Neural progenitor cell (in vitro differentiated cells): Measurements from ENCODE around the gene UPK3A. TPM values are rescaled to one million over a fixed set of nuclear protein-coding genes. Genes with fewer than 3 reads are reported as not detected.

ENCODE experiments used
- DNase-seq: peaks from one replicate; pipeline ENCODE4 v3.0.0-alpha.2; 2016; ENCODE audit warnings: low spot score
- H2AFZ ChIP-seq: fragments of 200-600 bp; sonication (generic); replicated peaks from 2 replicates; pipeline ENCODE4 v1.6.1; 2016; ENCODE audit warnings: antibody characterized with exemption
- H3F3A ChIP-seq: fragments of 200-600 bp; sonication (generic); 2 replicates; pipeline ENCODE4 v1.6.1; 2016; ENCODE audit warnings: antibody characterized with exemption, low read depth
- H3K27ac ChIP-seq: fragments of 200-600 bp; sonication (generic); 2 replicates; pipeline ENCODE4 v1.5.1; 2016; ENCODE audit warnings: mild to moderate bottlenecking
- H3K27me3 ChIP-seq: fragments of 200-600 bp; sonication (generic); 2 replicates; pipeline ENCODE4 v1.6.1; 2016; ENCODE audit warnings: mild to moderate bottlenecking, moderate library complexity
- H3K36me3 ChIP-seq: fragments of 200-600 bp; sonication (generic); 2 replicates; pipeline ENCODE4 v1.5.1; 2016
- H3K4me1 ChIP-seq: fragments of 200-600 bp; sonication (generic); 2 replicates; pipeline ENCODE4 v1.6.1; 2016; ENCODE audit warnings: mixed run types
- H3K4me2 ChIP-seq: fragments of 200-600 bp; sonication (generic); 2 replicates; pipeline ENCODE4 v1.6.1; 2016
- H3K4me3 ChIP-seq: fragments of 200-600 bp; sonication (generic); 2 replicates; pipeline ENCODE4 v1.5.1; 2016
- H3K79me2 ChIP-seq: fragments of 200-600 bp; sonication (generic); 2 replicates; pipeline ENCODE4 v1.6.1; 2016; ENCODE audit warnings: low read depth
- H3K9ac ChIP-seq: fragments of 200-600 bp; sonication (generic); 2 replicates; pipeline ENCODE4 v1.6.1; 2016
- H3K9me3 ChIP-seq: fragments of 200-600 bp; sonication (generic); 2 replicates; pipeline ENCODE4 v1.5.1; 2016; ENCODE audit warnings: low read depth
- H4K20me1 ChIP-seq: fragments of 200-600 bp; sonication (generic); 2 replicates; pipeline ENCODE4 v1.6.1; 2016; ENCODE audit warnings: low read depth
- H3K27ac Mint-ChIP-seq: 3 replicates; pipeline ENCODE4 v1.8.0; 2021; ENCODE audit warnings: mixed read lengths
- H3K27me3 Mint-ChIP-seq: 2 replicates; pipeline ENCODE4 v1.8.0; 2022; ENCODE audit warnings: low read depth, mild to moderate bottlenecking, inconsistent platforms, moderate library complexity, mixed read lengths; ENCODE audit not compliant: insufficient read depth
- H3K36me3 Mint-ChIP-seq: 3 replicates; pipeline ENCODE4 v1.8.0; 2021; ENCODE audit warnings: mixed read lengths
- H3K4me1 Mint-ChIP-seq: 3 replicates; pipeline ENCODE4 v1.8.0; 2021; ENCODE audit warnings: mixed read lengths
- H3K4me3 Mint-ChIP-seq: 3 replicates; pipeline ENCODE4 v1.8.0; 2021; ENCODE audit warnings: mild to moderate bottlenecking, moderate library complexity, mixed read lengths
- H3K9me3 Mint-ChIP-seq: 3 replicates; pipeline ENCODE4 v1.8.0; 2020; ENCODE audit warnings: mixed read lengths
- CTCF ChIP-seq: fragments of 200-600 bp; sonication (generic); IDR thresholded peaks from 2 replicates; pipeline ENCODE4 v1.5.1; 2017; ENCODE audit warnings: antibody characterized with exemption, mild to moderate bottlenecking
- EZH2 ChIP-seq: fragments of 200-600 bp; sonication (generic); IDR thresholded peaks from 2 replicates; pipeline ENCODE4 v1.6.1; 2017; ENCODE audit warnings: antibody characterized with exemption, mild to moderate bottlenecking, moderate library complexity
- EZH2phosphoT487 ChIP-seq: fragments of 200-600 bp; sonication (generic); IDR thresholded peaks from 2 replicates; pipeline ENCODE4 v1.6.1; 2017; ENCODE audit warnings: antibody characterized with exemption
- total RNA-seq: library from RNA; depleted of rRNA; stranded (reverse); fragments of >200 nt; gene quantifications from 2 replicates; pipeline ENCODE4 v1.2.3, GENCODE V29; 2015; ENCODE audit warnings: low replicate concordance

UPK3A gene
- total RNA-seq, 1 donor from 2014 or later: not detected

- no peaks in the 10 kb centered on the region for H3K79me2 ChIP-seq
- Mint-ChIP-seq H3K27me3 (peaks cover 15% of the 10 kb centered on the region), H3K4me3 (no peak overlapping the region), H3K27ac (no peak overlapping the region), H3K36me3 (no peaks in the 10 kb centered on the region), H3K9me3 (no peaks in the 10 kb centered on the region), H3K4me1 (peaks cover 11% of the 10 kb centered on the region)
- no peaks in the 10 kb centered on the region for H3K9me3 ChIP-seq
- no peaks in the 10 kb centered on the region for H3F3A ChIP-seq
- H3K9ac ChIP-seq: no peak overlapping the region
- peaks cover 18% of the 10 kb centered on the region for H3K27me3 ChIP-seq
- no peak overlapping the region for H2AFZ ChIP-seq
- H4K20me1 ChIP-seq: no peaks in the 10 kb centered on the region
- H3K4me2 ChIP-seq: no peak overlapping the region
- no peak overlapping the region for H3K27ac ChIP-seq
- TF ChIP-seq EZH2: no peak
- no peak for TF ChIP-seq EZH2phosphoT487
- no peak for TF ChIP-seq CTCF
- DNase-seq: no peak
- H3K4me3 ChIP-seq: no peak overlapping the region
- peaks cover 9% of the 10 kb centered on the region for H3K4me1 ChIP-seq
- no peaks in the 10 kb centered on the region for H3K36me3 ChIP-seq
These were observed 6.5 kb downstream of the UPK3A start for GRCh38 chr22:45291061-45291930.

GRCh38 chr22:45291931-45292290, 7.2 kb downstream of the UPK3A start:
- peaks cover 9% of the 10 kb centered on the region for H3K27me3 Mint-ChIP-seq
- Histone ChIP-seq H3K27me3 (peaks cover 12% of the 10 kb centered on the region), H3K4me2 (no peak overlapping the region), H3K79me2 (no peaks in the 10 kb centered on the region), H3K4me1 (peaks cover 9% of the 10 kb centered on the region), H3F3A (no peaks in the 10 kb centered on the region), H3K9ac (no peak overlapping the region), H3K36me3 (no peaks in the 10 kb centered on the region), H4K20me1 (no peaks in the 10 kb centered on the region), H3K27ac (no peak overlapping the region), H3K4me3 (no peak overlapping the region), H3K9me3 (no peaks in the 10 kb centered on the region), H2AFZ (no peak overlapping the region)
- TF ChIP-seq CTCF (no peak), EZH2phosphoT487 (no peak), EZH2 (no peak)
- peaks cover 4% of the 10 kb centered on the region for H3K4me1 Mint-ChIP-seq
- no peak for DNase-seq
- no peaks in the 10 kb centered on the region for H3K36me3 Mint-ChIP-seq
- H3K9me3 Mint-ChIP-seq: no peaks in the 10 kb centered on the region
- H3K4me3 Mint-ChIP-seq: no peak overlapping the region
- no peak overlapping the region for H3K27ac Mint-ChIP-seq

GRCh38 chr22:45292731-45293442, 8.1 kb downstream of the UPK3A start:
- Mint-ChIP-seq H3K9me3 (no peaks in the 10 kb centered on the region), H3K4me3 (no peak overlapping the region), H3K4me1 (peaks cover 3% of the 10 kb centered on the region), H3K27me3 (peaks cover 7% of the 10 kb centered on the region), H3K27ac (no peak overlapping the region), H3K36me3 (no peaks in the 10 kb centered on the region)
- Histone ChIP-seq H3F3A (no peaks in the 10 kb centered on the region), H4K20me1 (no peaks in the 10 kb centered on the region), H3K4me2 (no peak overlapping the region), H3K27ac (no peak overlapping the region), H2AFZ (no peak overlapping the region), H3K4me1 (peaks cover 9% of the 10 kb centered on the region), H3K79me2 (no peaks in the 10 kb centered on the region), H3K9ac (no peak overlapping the region), H3K4me3 (no peak overlapping the region), H3K36me3 (no peaks in the 10 kb centered on the region), H3K9me3 (no peaks in the 10 kb centered on the region), H3K27me3 (peaks cover 10% of the 10 kb centered on the region)
- TF ChIP-seq EZH2phosphoT487 (no peak), EZH2 (no peak), CTCF (no peak)
- DNase-seq: no peak
